ENCODE results near the gene F2R. TPM values are rescaled to one million over a fixed set of nuclear protein-coding genes. Genes with fewer than 3 reads are reported as not detected.
A peak's percentile ranks its signal among the peaks of the same experiment; 100 is the strongest.

Gene F2R
- total and polyA plus RNA-seq, 2 donors from 2014 or later = 14.6 to 15.3 TPM

DNA sequence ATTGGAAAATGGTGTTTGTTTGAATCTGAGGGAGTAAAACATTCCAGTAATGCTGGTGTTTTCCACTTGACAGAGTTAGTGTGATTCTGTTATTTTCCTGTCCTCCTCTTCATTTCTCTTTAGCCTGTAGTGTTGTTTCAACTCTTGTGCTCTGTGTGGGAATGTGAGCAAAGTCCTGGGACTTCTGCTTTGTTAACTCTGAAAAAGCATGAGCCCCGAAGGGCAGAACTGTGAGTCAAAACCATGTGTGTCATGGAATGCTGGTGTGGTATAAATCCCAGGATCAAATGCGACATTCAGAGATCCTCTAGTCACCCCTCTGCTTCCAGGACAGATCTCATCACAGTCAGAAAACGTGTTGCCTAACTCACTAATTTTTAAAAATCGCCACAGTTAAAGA is 8.9 kb downstream of the F2R start:
- no peak overlapping the region for H3K9ac ChIP-seq (ENCODE audit: low read length in 3 of 3)

DNA sequence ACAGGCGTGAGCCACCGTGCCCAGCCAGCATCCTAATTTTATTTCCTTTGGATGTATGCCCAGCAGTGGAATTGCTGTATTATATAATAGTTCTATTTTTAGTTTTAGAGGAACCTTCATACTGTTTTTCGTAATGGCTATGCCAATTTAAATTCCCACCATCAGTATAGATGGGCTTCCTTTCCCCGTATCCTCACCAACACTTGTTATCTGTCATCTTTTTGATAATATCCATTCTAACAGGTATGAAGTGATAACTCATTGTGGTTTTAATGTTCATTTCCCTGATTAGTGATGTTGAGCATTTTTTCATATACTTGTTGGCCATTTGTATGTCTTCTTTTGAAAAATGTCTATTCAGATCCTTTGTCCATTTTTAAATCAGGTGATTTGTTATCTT is 13.0 kb downstream of the F2R start:
- Histone ChIP-seq H3K9ac (ENCODE audit: low read length in 3 of 3) (no peak overlapping the region), H3K4me3 (ENCODE audit: low read length in 3 of 3) (no peak overlapping the region), H3K27ac (ENCODE audit: low read depth in 2 of 2, low read length in 2 of 2) (no peak overlapping the region), H3K9me3 (ENCODE audit: control insufficient read depth in 2 of 3, insufficient read depth in 1 of 3, low read length in 3 of 3) (peaks cover 0 to 14% (median 8%) of the 10 kb centered on the region in 3 donors), H3K36me3 (ENCODE audit: control insufficient read depth in 2 of 3, insufficient read depth in 3 of 3, low read length in 3 of 3) (no peaks in the 10 kb centered on the region), H3K27me3 (ENCODE audit: control insufficient read depth, insufficient read depth, low read length) (no peaks in the 10 kb centered on the region), H3K4me1 (ENCODE audit: control insufficient read depth in 2 of 3, insufficient read depth in 2 of 3, low read depth in 1 of 3, low read length in 3 of 3) (no peaks in the 10 kb centered on the region)
- DNase-seq (no peak), FAIRE-seq (no peak)
- TF ChIP-seq, protein P1, sequence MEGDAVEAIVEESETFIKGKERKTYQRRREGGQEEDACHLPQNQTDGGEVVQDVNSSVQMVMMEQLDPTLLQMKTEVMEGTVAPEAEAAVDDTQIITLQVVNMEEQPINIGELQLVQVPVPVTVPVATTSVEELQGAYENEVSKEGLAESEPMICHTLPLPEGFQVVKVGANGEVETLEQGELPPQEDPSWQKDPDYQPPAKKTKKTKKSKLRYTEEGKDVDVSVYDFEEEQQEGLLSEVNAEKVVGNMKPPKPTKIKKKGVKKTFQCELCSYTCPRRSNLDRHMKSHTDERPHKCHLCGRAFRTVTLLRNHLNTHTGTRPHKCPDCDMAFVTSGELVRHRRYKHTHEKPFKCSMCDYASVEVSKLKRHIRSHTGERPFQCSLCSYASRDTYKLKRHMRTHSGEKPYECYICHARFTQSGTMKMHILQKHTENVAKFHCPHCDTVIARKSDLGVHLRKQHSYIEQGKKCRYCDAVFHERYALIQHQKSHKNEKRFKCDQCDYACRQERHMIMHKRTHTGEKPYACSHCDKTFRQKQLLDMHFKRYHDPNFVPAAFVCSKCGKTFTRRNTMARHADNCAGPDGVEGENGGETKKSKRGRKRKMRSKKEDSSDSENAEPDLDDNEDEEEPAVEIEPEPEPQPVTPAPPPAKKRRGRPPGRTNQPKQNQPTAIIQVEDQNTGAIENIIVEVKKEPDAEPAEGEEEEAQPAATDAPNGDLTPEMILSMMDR (IDR thresholded peaks at IDR 0.05; ENCODE audit: borderline replicate concordance, extremely low read depth, insufficient read depth) = no peak
- intact Hi-C loops (cut with DNase I) = no loop called here

More for the DNA sequence above, 8.9 kb downstream of the F2R start:
- H3K27me3 ChIP-seq (ENCODE audit: control insufficient read depth, insufficient read depth, low read length) = no peaks in the 10 kb centered on the region
- H3K4me1 ChIP-seq (ENCODE audit: control insufficient read depth in 2 of 3, insufficient read depth in 2 of 3, low read depth in 1 of 3, low read length in 3 of 3) = no peaks in the 10 kb centered on the region
- no peak overlapping the region for H3K4me3 ChIP-seq (ENCODE audit: low read length in 3 of 3)
- no peaks in the 10 kb centered on the region for H3K36me3 ChIP-seq (ENCODE audit: control insufficient read depth in 2 of 3, insufficient read depth in 3 of 3, low read length in 3 of 3)
- TF ChIP-seq, protein P1 (IDR thresholded peaks at IDR 0.05; ENCODE audit: borderline replicate concordance, extremely low read depth, insufficient read depth) = no peak
- DNase-seq (peak in 2 of 5 donors; percentile 18 to 49), FAIRE-seq (no peak)
- intact Hi-C loops (cut with DNase I) = no loop called here
- H3K9me3 ChIP-seq (ENCODE audit: control insufficient read depth in 2 of 3, insufficient read depth in 1 of 3, low read length in 3 of 3) = peaks cover 0 to 6% (median 4%) of the 10 kb centered on the region in 3 donors
- no peak overlapping the region for H3K27ac ChIP-seq (ENCODE audit: low read depth in 2 of 2, low read length in 2 of 2)

DNA sequence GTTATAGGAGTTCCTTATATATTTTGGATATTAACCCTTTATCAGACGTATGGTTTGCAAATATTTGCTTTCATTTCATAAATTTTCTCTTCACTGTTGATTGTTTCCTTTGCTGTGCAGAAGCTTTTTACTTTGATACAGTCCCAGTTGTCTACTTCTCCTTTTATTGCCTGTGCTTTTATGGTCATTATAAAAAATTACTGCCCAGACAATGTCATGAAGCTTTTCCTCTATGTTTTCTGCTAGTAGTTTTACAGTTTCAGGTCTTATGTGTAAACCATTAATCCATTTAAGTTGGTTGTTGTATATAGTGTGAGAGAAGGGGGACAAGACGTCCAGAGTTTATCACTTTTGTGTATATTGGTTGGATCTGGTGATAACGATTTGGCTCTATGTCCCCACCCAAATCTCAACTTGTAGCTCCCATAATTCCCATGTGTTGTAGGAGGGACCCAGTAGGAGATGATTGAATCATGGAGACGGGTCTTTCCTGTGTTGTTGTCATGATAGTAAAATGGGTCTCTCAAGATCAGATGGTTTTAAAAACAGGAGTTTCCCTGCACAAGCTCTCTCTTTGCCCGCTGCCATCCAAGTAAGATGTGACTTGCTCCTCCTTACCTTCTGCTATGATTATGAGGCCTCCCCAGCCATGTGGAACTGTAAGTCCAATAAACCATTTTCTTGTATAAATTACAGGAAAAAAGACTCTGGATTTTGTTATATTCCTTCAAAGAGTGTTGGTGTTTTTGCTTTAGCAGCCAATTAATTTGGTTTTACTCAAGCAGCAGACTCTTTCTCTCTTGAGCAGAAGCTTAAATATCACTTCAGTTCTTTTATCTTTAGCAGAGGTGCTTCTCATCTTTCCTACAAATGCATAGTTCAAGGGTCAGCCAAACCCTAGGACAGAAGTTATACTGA is 13.7 kb downstream of the F2R start:
- FAIRE-seq = no peak
- Histone ChIP-seq H3K4me3 (ENCODE audit: low read length in 3 of 3) (no peak overlapping the region), H3K9me3 (ENCODE audit: control insufficient read depth in 2 of 3, insufficient read depth in 1 of 3, low read length in 3 of 3) (peaks cover 0 to 14% (median 8%) of the 10 kb centered on the region in 3 donors), H3K27me3 (ENCODE audit: control insufficient read depth, insufficient read depth, low read length) (no peaks in the 10 kb centered on the region), H3K27ac (ENCODE audit: low read depth in 2 of 2, low read length in 2 of 2) (no peak overlapping the region), H3K9ac (ENCODE audit: low read length in 3 of 3) (no peak overlapping the region), H3K36me3 (ENCODE audit: control insufficient read depth in 2 of 3, insufficient read depth in 3 of 3, low read length in 3 of 3) (no peaks in the 10 kb centered on the region), H3K4me1 (ENCODE audit: control insufficient read depth in 2 of 3, insufficient read depth in 2 of 3, low read depth in 1 of 3, low read length in 3 of 3) (no peaks in the 10 kb centered on the region)
- no peak for DNase-seq
- intact Hi-C loops (cut with DNase I) = no loop called here
- TF ChIP-seq, protein P1 (IDR thresholded peaks at IDR 0.05; ENCODE audit: borderline replicate concordance, extremely low read depth, insufficient read depth) = no peak

Data from kidney (tissue), 14 donors.